Gastroesophageal sphincter (tissue), 4 donors: Measurements from ENCODE around the gene LCORL. TPM values are rescaled to one million over a fixed set of nuclear protein-coding genes. Genes with fewer than 3 reads are reported as not detected.

ENCODE experiments used
- ATAC-seq: fragments of 150-250 bp; one replicate; pipeline ENCODE4 v1.9.1; 2016; ENCODE audit warnings: mild to moderate bottlenecking, moderate library complexity
- H3K27ac ChIP-seq, 4 donors: fragments of 200-600 bp; sonication (generic) in 3 of 4; 1 replicate in 3 of 4; 2 replicates in 1 of 4; pipeline ENCODE4 v1.5.1; 2016 to 2019
- H3K27me3 ChIP-seq: fragments of 200-600 bp; sonication (generic); one replicate; pipeline ENCODE4 v1.5.1; 2019
- H3K36me3 ChIP-seq, 2 donors: fragments of 200-600 bp; sonication (generic); one replicate each; pipeline ENCODE4 v1.5.1; 2019; ENCODE audit warnings: control low read depth in 1 of 2
- H3K4me1 ChIP-seq, 3 donors: fragments of 200-600 bp; sonication (generic); 1 replicate in 2 of 3; 2 replicates in 1 of 3; pipeline ENCODE4 v1.5.1; 2016 to 2019; ENCODE audit warnings: control low read depth in 2 of 3
- H3K4me3 ChIP-seq, 2 donors: fragments of 200-600 bp; sonication (generic); one replicate each; pipeline ENCODE4 v1.5.1; 2019; ENCODE audit warnings: mild to moderate bottlenecking in 1 of 2, moderate library complexity in 1 of 2
- H3K9me3 ChIP-seq, 3 donors: fragments of 200-600 bp; sonication (generic); one replicate each; pipeline ENCODE4 v1.5.1; 2017 to 2019; ENCODE audit warnings: control low read depth in 2 of 3
- CTCF ChIP-seq, 4 experiments: fragments of 200-600 bp in 2 of 4; fragments of 450-650 bp in 2 of 4; sonication (generic) in 1 of 4; IDR thresholded peaks; one replicate each; pipeline ENCODE4 v1.5.1; 2017 to 2019; ENCODE audit warnings: antibody characterized with exemption in 4 of 4, mild to moderate bottlenecking in 2 of 4, moderate library complexity in 2 of 4
- EP300 ChIP-seq: sonication (generic); formaldehyde crosslinking; IDR thresholded peaks from one replicate; pipeline ENCODE4 v1.6.1; 2017; ENCODE audit warnings: antibody characterized with exemption, mild to moderate bottlenecking
- POLR2A ChIP-seq, 2 donors: fragments of 450-650 bp; IDR thresholded peaks; one replicate each; pipeline ENCODE4 v1.6.1; 2017; ENCODE audit warnings: antibody characterized with exemption in 2 of 2, mild to moderate bottlenecking in 2 of 2, moderate library complexity in 1 of 2
- POLR2AphosphoS5 ChIP-seq: sonication (generic); formaldehyde crosslinking; IDR thresholded peaks from one replicate; pipeline ENCODE4 v1.6.1; 2017; ENCODE audit warnings: antibody characterized with exemption
- WGBS, 2 donors: methylation state at CpG; one replicate each; pipeline ENCODE4 v1.1.5; 2018; ENCODE audit warnings: low coverage in 1 of 2; 5-methylcytosine and 5-hydroxymethylcytosine counted together
- total RNA-seq, 4 donors: library from RNA; depleted of rRNA; stranded (reverse); fragments of >200 nt; gene quantifications; one replicate each; pipeline ENCODE4 v1.1.0, GENCODE V29; 2016

Gene LCORL
- total RNA-seq, 4 donors from 2014 or later, result 8.5 to 14.7 (median 10.3) TPM

DNA sequence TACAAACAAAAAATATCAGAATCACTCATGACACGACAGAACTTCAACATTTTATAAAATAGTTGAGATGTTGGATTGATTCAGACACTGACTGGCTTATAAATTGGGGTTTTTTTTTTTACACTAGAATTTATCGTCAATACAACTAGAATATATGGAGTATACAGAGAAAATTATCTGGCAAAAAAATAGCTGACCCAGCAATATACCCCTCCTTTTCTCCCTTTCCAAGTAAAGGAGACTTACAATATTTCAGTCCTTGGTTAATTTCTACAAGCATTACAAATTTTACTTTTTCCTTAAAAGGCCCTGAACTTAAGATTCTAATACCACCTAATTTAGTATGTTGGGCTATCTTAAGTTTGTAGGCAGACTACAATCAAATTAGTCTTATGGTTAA, 76.3 kb downstream of the LCORL start:
- Histone ChIP-seq H3K9me3 (no peaks in the 10 kb centered on the region), H3K27me3 (no peaks in the 10 kb centered on the region), H3K4me3 (no peak overlapping the region), H3K27ac (no peak overlapping the region), H3K4me1 (no peaks in the 10 kb centered on the region), H3K36me3 (no peaks in the 10 kb centered on the region)
- TF ChIP-seq POLR2A (IDR thresholded peaks at IDR 0.05) (no peak), POLR2AphosphoS5 (no peak), EP300 (no peak), CTCF (IDR thresholded peaks at IDR 0.05) (no peak)
- WGBS, 2 donors, result 92 to 96% methylated on average over 2 of the region's 2 CpGs
- no peak for ATAC-seq

DNA sequence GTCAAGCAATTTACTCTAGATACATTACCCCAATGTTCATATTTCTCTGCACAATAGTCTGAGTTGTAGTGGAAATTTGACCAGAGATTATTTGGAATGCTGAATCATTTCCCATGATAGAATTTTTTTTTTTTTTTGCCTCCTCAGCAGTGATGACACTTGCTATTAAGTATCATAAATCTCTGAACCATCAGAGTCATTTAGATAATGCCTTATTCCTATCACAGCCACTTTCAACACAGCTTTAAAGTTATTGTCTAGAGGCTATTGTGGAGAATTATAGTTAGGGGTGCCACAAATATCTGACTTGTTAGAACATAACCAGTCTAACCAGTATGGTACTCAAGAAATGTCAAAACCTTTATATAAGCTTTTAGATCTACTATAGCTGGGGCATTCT, 79.8 kb downstream of the LCORL start:
- Histone ChIP-seq H3K27ac (no peak overlapping the region), H3K4me1 (no peaks in the 10 kb centered on the region), H3K4me3 (no peak overlapping the region), H3K36me3 (no peaks in the 10 kb centered on the region), H3K27me3 (no peaks in the 10 kb centered on the region), H3K9me3 (no peaks in the 10 kb centered on the region)
- TF ChIP-seq CTCF (IDR thresholded peaks at IDR 0.05) (no peak), EP300 (no peak), POLR2AphosphoS5 (no peak), POLR2A (IDR thresholded peaks at IDR 0.05) (no peak)
- no peak for ATAC-seq

- no peak overlapping the region for H3K27ac ChIP-seq
- H3K4me3 ChIP-seq, result no peak overlapping the region
- no peaks in the 10 kb centered on the region for H3K36me3 ChIP-seq
- WGBS, 2 donors, result 72 to 93% methylated on average over 2 of the region's 2 CpGs
- H3K27me3 ChIP-seq, result no peaks in the 10 kb centered on the region
- no peaks in the 10 kb centered on the region for H3K9me3 ChIP-seq
- TF ChIP-seq POLR2AphosphoS5 (no peak), POLR2A (IDR thresholded peaks at IDR 0.05) (no peak)
- H3K4me1 ChIP-seq, result no peaks in the 10 kb centered on the region
- no peak for ATAC-seq
Measured at GRCh38 chr4:17939054-17939453, 82.5 kb downstream of the LCORL start.

DNA sequence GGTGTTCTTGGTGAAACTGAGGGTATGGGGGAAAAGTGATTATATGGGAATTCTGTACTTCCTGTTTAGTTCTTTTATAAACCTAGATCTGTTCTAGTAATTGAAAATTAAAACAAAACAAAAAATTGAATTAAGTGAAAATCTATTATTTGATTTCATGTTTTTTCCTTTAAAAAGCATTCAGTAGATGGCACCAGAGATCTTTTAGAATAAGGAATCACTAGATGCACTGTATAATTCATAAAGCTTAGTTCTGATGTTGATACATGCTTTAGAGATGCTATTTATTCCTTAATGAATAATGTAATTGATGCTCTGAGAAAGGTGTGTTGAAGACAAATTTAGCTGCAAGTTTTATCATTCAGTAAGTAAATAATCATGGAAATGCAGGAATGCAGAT, 87.3 kb downstream of the LCORL start:
- ATAC-seq, result no peak
- no peak for TF ChIP-seq POLR2A (IDR thresholded peaks at IDR 0.05)
- TF ChIP-seq POLR2AphosphoS5, result no peak
- TF ChIP-seq EP300, result no peak
- TF ChIP-seq CTCF (IDR thresholded peaks at IDR 0.05), result no peak

DNA sequence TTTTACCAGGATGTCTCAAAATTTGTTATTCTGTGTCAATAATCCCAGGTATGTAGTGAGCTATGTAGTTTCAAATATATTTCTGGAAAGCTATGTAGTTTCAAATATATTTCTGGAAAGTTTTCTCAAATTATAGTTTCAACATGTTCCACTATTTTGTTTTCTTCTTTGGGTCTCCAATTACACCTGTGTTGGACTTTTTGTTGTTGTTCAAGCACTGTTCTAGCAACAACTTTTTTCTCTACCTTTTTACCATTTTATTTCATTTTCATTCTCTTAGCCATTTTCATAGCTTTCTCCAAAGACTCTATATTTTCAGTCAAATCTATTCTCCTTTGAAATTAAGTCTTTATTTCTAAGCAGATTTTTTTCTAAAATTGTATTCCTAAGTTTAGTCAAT, 88.4 kb downstream of the LCORL start:
- H3K9me3 ChIP-seq, result peaks cover 0 to 14% (median 0%) of the 10 kb centered on the region in 3 donors
- no peaks in the 10 kb centered on the region for H3K36me3 ChIP-seq
- no peak overlapping the region for H3K4me3 ChIP-seq
- H3K4me1 ChIP-seq, result no peaks in the 10 kb centered on the region
- H3K27ac ChIP-seq, result no peak overlapping the region
- TF ChIP-seq EP300, result no peak
- ATAC-seq, result no peak
- no peaks in the 10 kb centered on the region for H3K27me3 ChIP-seq

More for the DNA sequence above, 87.3 kb downstream of the LCORL start:
- Histone ChIP-seq H3K27ac (no peak overlapping the region), H3K27me3 (no peaks in the 10 kb centered on the region), H3K4me3 (no peak overlapping the region), H3K9me3 (peaks cover 0 to 9% (median 0%) of the 10 kb centered on the region in 3 donors), H3K4me1 (no peaks in the 10 kb centered on the region), H3K36me3 (no peaks in the 10 kb centered on the region)

GRCh38 chr4:17932041-17932440, 89.5 kb downstream of the LCORL start:
- TF ChIP-seq POLR2AphosphoS5 (no peak), POLR2A (IDR thresholded peaks at IDR 0.05) (no peak), CTCF (IDR thresholded peaks at IDR 0.05) (no peak), EP300 (no peak)

More at GRCh38 chr4:17932041-17932440, 89.5 kb downstream of the LCORL start:
- no peak for ATAC-seq
- Histone ChIP-seq H3K36me3 (no peaks in the 10 kb centered on the region), H3K9me3 (peaks cover 0 to 15% (median 0%) of the 10 kb centered on the region in 3 donors), H3K27ac (no peak overlapping the region), H3K4me1 (no peaks in the 10 kb centered on the region), H3K4me3 (no peak overlapping the region), H3K27me3 (no peaks in the 10 kb centered on the region)
- WGBS, 2 donors, result 91 to 100% methylated on average over 2 to 3 of the region's 3 CpGs
